ENCODE measurements around the gene ZNF296.

DNA sequence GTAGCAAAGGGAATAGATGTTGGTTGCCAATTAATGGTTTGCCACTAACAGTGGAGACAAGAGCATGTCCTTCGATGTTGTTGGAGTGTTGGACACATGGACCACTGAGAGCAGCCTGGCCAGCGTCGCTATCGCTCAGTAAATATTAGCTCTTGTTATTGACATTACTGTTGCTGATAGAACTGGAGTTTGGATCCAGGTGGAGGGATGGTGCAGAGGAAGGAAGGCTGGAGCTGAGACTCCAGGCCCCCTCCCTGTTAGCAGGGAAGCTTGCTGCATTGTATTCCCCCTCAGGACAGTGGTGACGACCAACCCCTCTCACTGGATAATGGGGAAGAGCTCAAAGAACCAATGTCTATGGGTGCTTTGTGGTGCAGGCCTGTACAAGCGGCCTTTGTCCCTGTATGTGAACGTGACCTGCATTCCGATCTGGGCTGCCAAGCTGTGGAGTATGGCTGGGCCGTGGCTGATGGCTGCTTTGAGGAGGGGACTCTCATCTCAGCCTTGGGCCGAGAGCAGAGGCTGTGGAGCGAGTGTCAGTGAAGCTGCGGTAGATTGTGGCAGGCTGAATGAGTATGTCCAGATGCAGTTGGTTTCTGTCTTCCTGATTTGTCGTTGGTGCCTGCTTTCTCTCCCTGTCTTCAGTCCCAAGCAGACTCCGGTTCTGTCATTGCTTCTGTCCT is 30.5 kb downstream of the ZNF296 start:
- TF ChIP-seq POLR2A (IDR thresholded peaks at IDR 0.05; ENCODE audit: low read depth, low read length) (no peak), TAF1 (IDR thresholded peaks at IDR 0.05; ENCODE audit: borderline replicate concordance, low read depth, low read length) (no peak)

All from GM12892 (cell line).